IMR-90 (cell line): ENCODE data around the gene ATF1. TPM values are rescaled to one million over a fixed set of nuclear protein-coding genes. Genes with fewer than 3 reads are reported as not detected.

Experiments used
- ATAC-seq: fragments of 200-7000 bp; cut with Tn5 transposase; 2 replicates; pipeline ENCODE4 v1.9.1; 2020; ENCODE audit warnings: low read depth, mild to moderate bottlenecking, moderate library complexity
- BruUV-seq: library from RNA; stranded (reverse); fragments of 400-500 nt; replicated peaks from 2 replicates; lab custom pipeline; 2021; lab: Mats Ljungman, UMichigan
- CTCF ChIA-PET: fragments of 300-600 bp; formaldehyde crosslinking; extraction: SDS; loops from one replicate; lab custom pipeline; 2021; ENCODE audit warnings: antibody characterized with exemption; lab: Yijun Ruan, JAX
- POLR2A ChIA-PET: fragments of 300-600 bp; sonication (Branson Sonifier 250); formaldehyde crosslinking; loops from one replicate; lab custom pipeline; 2022; ENCODE audit warnings: antibody characterized with exemption; ENCODE audit not compliant: unreplicated experiment; lab: Charles Lee
- DNase-seq: peaks from one replicate; pipeline ENCODE4 v3.0.0; 2013
- H2AFZ ChIP-seq: replicated peaks from 2 replicates; pipeline ENCODE3; 2013; ENCODE audit warnings: low read length, mild to moderate bottlenecking; ENCODE audit not compliant: poor library complexity
- H2AK5ac ChIP-seq: 2 replicates; pipeline ENCODE4 v1.6.1; 2013; ENCODE audit warnings: low read depth, low read length, inconsistent platforms
- H2AK9ac ChIP-seq: replicated peaks from 2 replicates; pipeline ENCODE3; 2013; ENCODE audit warnings: mild to moderate bottlenecking, low read depth, low read length, moderate library complexity; ENCODE audit not compliant: poor library complexity
- H2BK120ac ChIP-seq: 2 replicates; pipeline ENCODE4 v1.6.1; 2013; ENCODE audit warnings: low read depth, low read length, inconsistent platforms
- H2BK15ac ChIP-seq: 3 replicates; pipeline ENCODE4 v1.6.1; 2013; ENCODE audit warnings: low read depth, low read length, inconsistent platforms
- H2BK20ac ChIP-seq: 2 replicates; pipeline ENCODE4 v1.6.1; 2013; ENCODE audit warnings: low read depth, mild to moderate bottlenecking, inconsistent platforms, low read length, moderate library complexity
- H2BK5ac ChIP-seq: 2 replicates; pipeline ENCODE4 v1.6.1; 2013; ENCODE audit warnings: mild to moderate bottlenecking, low read depth, low read length, inconsistent platforms; ENCODE audit not compliant: poor library complexity, severe bottlenecking
- H3K14ac ChIP-seq: replicated peaks from 2 replicates; pipeline ENCODE4 v1.6.1; 2013; ENCODE audit warnings: low read depth, low read length, inconsistent platforms
- H3K18ac ChIP-seq: 2 replicates; pipeline ENCODE4 v1.6.1; 2013; ENCODE audit warnings: low read depth, low read length, control low read depth
- H3K23ac ChIP-seq: 2 replicates; pipeline ENCODE4 v1.6.1; 2013; ENCODE audit warnings: low read depth, low read length, inconsistent platforms
- H3K27ac ChIP-seq: 2 replicates; pipeline ENCODE4 v1.5.1; 2013; ENCODE audit warnings: mild to moderate bottlenecking, control low read depth, low read length; ENCODE audit not compliant: insufficient read depth
- H3K27me3 ChIP-seq: 2 replicates; pipeline ENCODE4 v1.6.1; 2013; ENCODE audit warnings: low read length; ENCODE audit not compliant: control insufficient read depth, insufficient read depth
- H3K36me3 ChIP-seq: 2 replicates; pipeline ENCODE4 v1.6.1; 2013; ENCODE audit warnings: low read length, mixed read lengths; ENCODE audit not compliant: control insufficient read depth, insufficient read depth
- H3K4ac ChIP-seq: 2 replicates; pipeline ENCODE4 v1.6.1; 2013; ENCODE audit warnings: low read depth, low read length, inconsistent platforms
- H3K4me1 ChIP-seq: 2 replicates; pipeline ENCODE4 v1.6.1; 2013; ENCODE audit warnings: low read length, mixed read lengths; ENCODE audit not compliant: control insufficient read depth, insufficient read depth
- H3K4me2 ChIP-seq: 2 replicates; pipeline ENCODE4 v1.6.1; 2013; ENCODE audit warnings: low read depth, mild to moderate bottlenecking, control low read depth, low read length, moderate library complexity
- H3K4me3 ChIP-seq: 2 replicates; pipeline ENCODE4 v1.5.1; 2013; ENCODE audit warnings: low read depth, mild to moderate bottlenecking, control low read depth, low read length, moderate library complexity; ENCODE audit not compliant: insufficient read depth
- H3K56ac ChIP-seq: 2 replicates; pipeline ENCODE4 v1.6.1; 2013; ENCODE audit warnings: low read length, inconsistent platforms; ENCODE audit not compliant: insufficient read depth; ENCODE audit errors: extremely low read depth
- H3K79me1 ChIP-seq, 2 experiments: 2 replicates each; pipeline ENCODE4 v1.6.1; 2013; ENCODE audit warnings: low read length in 2 of 2, inconsistent platforms in 1 of 2, low read depth in 1 of 2
- H3K9ac ChIP-seq: 2 replicates; pipeline ENCODE4 v1.6.1; 2013; ENCODE audit warnings: low read depth, low read length, control low read depth
- H3K9me1 ChIP-seq: 2 replicates; pipeline ENCODE4 v1.6.1; 2013; ENCODE audit warnings: low read length, inconsistent platforms; ENCODE audit not compliant: insufficient read depth
- H3K9me3 ChIP-seq: 2 replicates; pipeline ENCODE4 v1.6.1; 2013; ENCODE audit warnings: low read length; ENCODE audit not compliant: control insufficient read depth, insufficient read depth
- H4K20me1 ChIP-seq: 2 replicates; pipeline ENCODE4 v1.6.1; 2013; ENCODE audit warnings: low read length, inconsistent platforms; ENCODE audit not compliant: insufficient read depth
- H4K5ac ChIP-seq: 2 replicates; pipeline ENCODE4 v1.6.1; 2013; ENCODE audit warnings: mild to moderate bottlenecking, low read depth, low read length, control low read depth
- H4K8ac ChIP-seq, 2 experiments: 2 replicates each; pipeline ENCODE4 v1.6.1; 2013; ENCODE audit warnings: low read depth in 2 of 2, low read length in 2 of 2, control low read depth in 1 of 2, inconsistent platforms in 1 of 2
- H4K91ac ChIP-seq: 2 replicates; pipeline ENCODE4 v1.6.1; 2013; ENCODE audit warnings: low read depth, low read length, inconsistent platforms; ENCODE audit not compliant: insufficient read depth
- CEBPB ChIP-seq: IDR thresholded peaks from 2 replicates; pipeline ENCODE4 v1.6.1; 2012; ENCODE audit warnings: low read depth, low read length, improper control_type of control experiment
- CTCF ChIP-seq: conservative IDR thresholded peaks from 2 replicates; pipeline ENCODE4 v1.5.1; 2012; ENCODE audit warnings: mild to moderate bottlenecking, low read depth, low read length, improper control_type of control experiment
- MAFK ChIP-seq: IDR thresholded peaks from 2 replicates; pipeline ENCODE4 v1.6.1; 2012; ENCODE audit warnings: low read depth, low read length, improper control_type of control experiment
- MAZ ChIP-seq: IDR thresholded peaks from 2 replicates; pipeline ENCODE4 v1.6.1; 2012; ENCODE audit warnings: low read depth, mild to moderate bottlenecking, low read length, improper control_type of control experiment, moderate library complexity, borderline replicate concordance
- RAD21 ChIP-seq: IDR thresholded peaks from 2 replicates; pipeline ENCODE4 v1.6.1; 2012; ENCODE audit warnings: low read length, improper control_type of control experiment
- RFX5 ChIP-seq: IDR thresholded peaks from 2 replicates; pipeline ENCODE4 v1.8.0; 2012; ENCODE audit warnings: low read depth, mild to moderate bottlenecking, low read length, moderate library complexity
- SMC3 ChIP-seq: fragments of 150-350 bp; IDR thresholded peaks from 2 replicates; pipeline ENCODE4 v1.6.1; 2016; ENCODE audit warnings: low read depth, mild to moderate bottlenecking, antibody characterized with exemption, low read length, moderate library complexity
- WGBS, 2 experiments: methylation state at CpG; one replicate each; pipeline versions ENCODE4 v1.1.5 to v1.1.7; 2013; ENCODE audit warnings: missing lambda C conversion rate in 2 of 2; ENCODE audit not compliant: insufficient read length in 1 of 2; ENCODE audit errors: extremely low coverage in 2 of 2; 5-methylcytosine and 5-hydroxymethylcytosine counted together
- dilution Hi-C: fragments of 300-500 bp; cut with HindIII; formaldehyde crosslinking; loops from one replicate; pipeline ENCODE4 v1.14.3; 2018; ENCODE audit warnings: low sequenced_read_pairs; ENCODE audit not compliant: unreplicated experiment
- in situ Hi-C: fragments of 300-500 bp; cut with MboI; formaldehyde crosslinking; loops from 3 replicates; pipeline ENCODE4 v1.14.3; 2019; ENCODE audit warnings: low sequenced_read_pairs, inconsistent platforms, mixed read lengths
- intact Hi-C: fragments of 100-400 bp; cut with micrococcal nuclease; formaldehyde crosslinking; loops from 2 replicates; pipeline ENCODE4 v1.10.0; 2022
- polyA plus RNA-seq, 3 experiments: library from polyadenylated mRNA; depleted of rRNA; stranded (reverse); fragments of >200 nt; gene quantifications; 2 replicates each; pipeline ENCODE4 v1.2.3, GENCODE V29; 2012; ENCODE audit warnings: low replicate concordance in 1 of 3
- total RNA-seq: library from RNA; depleted of rRNA; stranded (reverse); fragments of >200 nt; gene quantifications from 2 replicates; pipeline ENCODE4 v1.2.3, GENCODE V29; 2012

The ATF1 gene
- total and polyA plus RNA-seq, 2 of the 4 experiments (the other 2 are of a cell fraction) = 20.6 to 24.0 TPM

- peak overlapping the region; percentile 35 for H3K56ac ChIP-seq
- DNase-seq (peak; percentile 56), ATAC-seq (no peak)
- H2AK5ac ChIP-seq = 0 out of 2 replicates have a peak overlapping the region, but pooled peaks have one; percentile 50
- H2AFZ ChIP-seq = peak overlapping the region; percentile 98
- peaks cover 3% of the 10 kb centered on the region; the same call in 1 of the 2 replicates for H3K9me1 ChIP-seq
- H2AK9ac ChIP-seq = no peak overlapping the region
- 0% methylated on average over 1 of the region's 13 CpGs; no CpG with 5 or more reads in 1 of the 2 experiments for WGBS, 2 experiments
- peak overlapping the region; percentile 62 for H3K14ac ChIP-seq
- ChIA-PET POLR2A (interaction anchor here (1.4 kb wide), 1 partner anchor 220 kb away, joined by 5 read pairs; no protein-coding TSS in a partner anchor), CTCF (interaction anchor here (0.6 to 2.5 kb wide), 9 partner anchors 9 to 362 kb away, joined by 3 to 28 read pairs (median 3); no protein-coding TSS in a partner anchor)
- H3K18ac ChIP-seq = peak overlapping the region; percentile 56; the same call in 1 of the 2 replicates
- peak overlapping the region; percentile 66; the same call in 1 of the 2 replicates for H4K5ac ChIP-seq
- peak overlapping the region; percentile 33; the same call in 1 of the 2 replicates for H2BK20ac ChIP-seq
- no peak overlapping the region for H2BK15ac ChIP-seq
- peak overlapping the region; percentile 93 for H3K4me2 ChIP-seq
- in situ Hi-C loops = no loop called here
- H3K4me3 ChIP-seq = peak overlapping the region; percentile 71
- peak overlapping the region in 1 of 2 experiments; percentile 73; a peak in 2 of 4 replicates for H4K8ac ChIP-seq
- BruUV-seq = TSS peak; percentile 50
- no peaks in the 10 kb centered on the region for H3K27me3 ChIP-seq
- TF ChIP-seq RAD21 (peak; percentile 65), MAZ (no peak), CEBPB (peak; percentile 72), SMC3 (peak; percentile 55), CTCF (peak; percentile 63), MAFK (peak; percentile 16; the same call in 1 of the 2 replicates), RFX5 (no peak)
- H3K4ac ChIP-seq = peak overlapping the region; percentile 67; the same call in 1 of the 2 replicates
- peaks cover 4% of the 10 kb centered on the region; the same call in 1 of the 2 replicates for H3K4me1 ChIP-seq
- no peaks in the 10 kb centered on the region; the same call in 1 of the 2 replicates for H3K9me3 ChIP-seq
- H2BK120ac ChIP-seq = peak overlapping the region; percentile 64
- H3K27ac ChIP-seq = peak overlapping the region; percentile 99
- H3K79me1 ChIP-seq = peaks cover 31 to 61% of the 10 kb centered on the region in 2 experiments
- H4K20me1 ChIP-seq = peaks cover 23% of the 10 kb centered on the region
- peaks cover 1% of the 10 kb centered on the region; the same call in 1 of the 2 replicates for H3K36me3 ChIP-seq
- dilution Hi-C loops = no loop called here
- H3K23ac ChIP-seq = peak overlapping the region; percentile 92
- H2BK5ac ChIP-seq = peak overlapping the region; percentile 99
- H4K91ac ChIP-seq = peak overlapping the region; percentile 50
- intact Hi-C loops = loop anchor here (1.0 to 10.0 kb wide), 4 partner anchors 60 to 283 kb away; partner anchors contain the start of genes LETMD1 and SLC11A2
- H3K9ac ChIP-seq = peak overlapping the region; percentile 94
These were observed 1.4 kb downstream of the ATF1 start for GRCh38 chr12:50765095-50765911.
